Activated T-cell treated with anti-CD3 and anti-CD28 coated beads, Interleukin-2, amount 50 U/mL, for 24 hours (primary cell): ENCODE results near the gene TTC27.
"Not testable (repeated sequence)": the region's sequence is repeated elsewhere in the genome, so short reads cannot be mapped to it uniquely, and the experiment has no call there.

Experiments used
- DNase-seq: peaks from one replicate; pipeline ENCODE4 v3.0.0-alpha.2; 2020
- H3K27ac Mint-ChIP-seq: 2 replicates; pipeline ENCODE4 v1.8.0; 2020; ENCODE audit warnings: mild to moderate bottlenecking, mixed read lengths
- H3K27me3 Mint-ChIP-seq: 2 replicates; pipeline ENCODE4 v1.8.0; 2020; ENCODE audit warnings: mixed read lengths
- H3K36me3 Mint-ChIP-seq: 2 replicates; pipeline ENCODE4 v1.8.0; 2020; ENCODE audit warnings: low read depth, mixed read lengths
- H3K4me1 Mint-ChIP-seq: 2 replicates; pipeline ENCODE4 v1.8.0; 2020; ENCODE audit warnings: low read depth, mixed read lengths
- H3K4me3 Mint-ChIP-seq: 2 replicates; pipeline ENCODE4 v1.8.0; 2020; ENCODE audit warnings: mild to moderate bottlenecking, moderate library complexity, mixed read lengths
- H3K9me3 Mint-ChIP-seq: 2 replicates; pipeline ENCODE4 v1.8.0; 2020; ENCODE audit warnings: mixed read lengths

TTC27 gene

DNA sequence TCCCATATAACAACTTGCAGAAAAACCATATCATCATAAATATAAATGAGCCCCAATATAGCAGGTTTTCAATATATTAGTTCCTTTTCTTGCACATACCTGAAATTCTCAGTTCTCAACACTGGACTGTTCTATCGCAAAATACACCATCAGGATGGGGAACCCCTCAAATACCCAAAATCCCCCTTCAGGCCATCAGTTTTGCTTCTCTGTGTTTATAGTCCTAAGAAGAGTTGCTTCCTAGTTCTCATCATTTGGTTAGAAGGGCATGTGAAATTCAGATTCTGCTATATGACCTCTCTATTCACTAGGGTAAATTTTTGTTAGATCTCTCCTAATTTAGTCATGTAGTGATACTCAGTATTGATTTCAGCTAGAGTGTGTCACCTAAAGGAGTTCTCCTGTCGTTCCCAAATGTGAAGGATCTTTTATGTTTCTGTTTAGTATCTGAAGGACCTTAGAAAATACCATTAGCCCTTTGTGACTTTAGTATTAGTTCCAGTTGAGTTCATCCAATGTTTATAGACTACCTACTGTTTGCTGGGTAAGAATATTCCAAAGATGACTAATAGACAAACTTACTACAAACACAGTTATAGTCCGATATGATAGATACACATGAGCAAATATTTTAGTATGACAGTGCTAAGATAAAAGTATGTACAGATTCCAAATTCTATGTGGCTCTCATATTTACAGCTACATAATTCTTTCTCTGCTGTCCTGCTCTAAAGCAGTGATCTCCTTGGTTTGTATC is 115.8 kb downstream of the TTC27 start:
- H3K27ac Mint-ChIP-seq, result no peak overlapping the region
- no peak for DNase-seq
- H3K27me3 Mint-ChIP-seq, result no peaks in the 10 kb centered on the region
- H3K36me3 Mint-ChIP-seq, result peaks cover 84% of the 10 kb centered on the region
- no peak overlapping the region for H3K4me3 Mint-ChIP-seq
- H3K4me1 Mint-ChIP-seq, result peaks cover 14% of the 10 kb centered on the region
- H3K9me3 Mint-ChIP-seq, result peaks cover 4% of the 10 kb centered on the region

DNA sequence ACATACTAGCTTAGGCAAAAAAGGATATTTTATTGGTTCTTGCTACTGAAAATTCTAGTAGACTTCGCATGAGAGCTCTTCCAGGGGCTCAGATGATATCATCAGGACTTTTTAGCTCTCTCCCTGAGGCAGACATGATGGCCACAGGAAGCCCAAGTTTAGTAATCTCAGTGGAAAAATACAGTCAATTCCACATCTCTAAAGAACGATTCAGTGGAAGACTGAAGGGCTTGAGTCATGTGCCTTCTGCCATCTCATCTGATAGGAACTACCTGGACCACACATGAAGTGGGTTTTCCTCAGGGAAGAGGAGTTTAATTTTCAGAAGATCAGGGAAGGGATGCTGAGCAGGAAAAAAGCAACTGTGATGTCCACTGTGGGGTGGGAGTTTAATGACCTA is 117.3 kb downstream of the TTC27 start:
- Mint-ChIP-seq H3K9me3 (peaks cover 4% of the 10 kb centered on the region), H3K4me1 (peaks cover 14% of the 10 kb centered on the region), H3K4me3 (no peak overlapping the region), H3K27ac (peak overlapping the region; percentile 67), H3K36me3 (peaks cover 88% of the 10 kb centered on the region), H3K27me3 (no peaks in the 10 kb centered on the region)
- DNase-seq, result no peak

DNA sequence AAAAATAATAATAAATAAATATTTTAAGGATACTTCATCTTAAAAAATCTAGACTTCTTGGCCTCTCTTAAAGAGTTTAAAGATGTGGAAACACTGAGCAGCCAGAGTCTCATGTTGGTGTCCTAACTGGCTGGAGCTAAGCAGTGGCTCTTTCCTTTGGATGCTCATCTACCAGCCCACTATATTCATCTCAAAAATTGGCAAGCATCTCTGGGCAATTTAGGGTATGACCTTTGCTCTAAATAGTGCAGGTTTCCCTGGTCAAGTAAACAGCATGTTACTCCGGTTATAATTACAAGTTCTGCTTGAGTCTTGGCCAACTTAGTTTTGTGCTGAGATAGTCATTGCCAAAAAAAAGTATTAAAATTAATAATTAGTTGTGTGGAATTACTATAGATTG is 117.8 kb downstream of the TTC27 start:
- peaks cover 89% of the 10 kb centered on the region for H3K36me3 Mint-ChIP-seq

DNA sequence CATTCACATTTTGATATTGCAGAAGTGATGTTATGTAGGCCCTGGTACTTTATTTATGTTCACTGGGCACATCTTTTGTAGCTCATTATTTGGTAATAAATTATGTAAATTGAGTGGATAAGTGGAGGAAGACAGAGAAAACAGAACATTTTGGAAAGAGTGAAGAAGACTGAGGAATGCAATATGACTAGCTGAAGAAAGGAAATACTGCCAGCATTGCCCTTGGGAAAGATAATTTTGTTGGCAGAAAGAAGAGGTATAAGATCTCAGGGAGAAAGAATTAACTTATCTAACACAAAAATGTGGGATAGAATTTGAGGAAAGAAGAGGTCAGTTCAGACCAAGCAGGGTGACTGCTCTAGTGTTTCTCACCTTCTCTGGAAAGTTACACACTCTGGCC is 118.8 kb downstream of the TTC27 start:
- Mint-ChIP-seq H3K4me1 (peaks cover 14% of the 10 kb centered on the region), H3K9me3 (peaks cover 4% of the 10 kb centered on the region), H3K4me3 (no peak overlapping the region), H3K27me3 (no peaks in the 10 kb centered on the region), H3K27ac (no peak overlapping the region), H3K36me3 (peaks cover 84% of the 10 kb centered on the region)
- no peak for DNase-seq

More for the DNA sequence above, 117.8 kb downstream of the TTC27 start:
- Mint-ChIP-seq H3K27ac (no peak overlapping the region), H3K9me3 (peaks cover 4% of the 10 kb centered on the region), H3K27me3 (no peaks in the 10 kb centered on the region), H3K4me1 (peaks cover 14% of the 10 kb centered on the region), H3K4me3 (no peak overlapping the region)
- no peak for DNase-seq

DNA sequence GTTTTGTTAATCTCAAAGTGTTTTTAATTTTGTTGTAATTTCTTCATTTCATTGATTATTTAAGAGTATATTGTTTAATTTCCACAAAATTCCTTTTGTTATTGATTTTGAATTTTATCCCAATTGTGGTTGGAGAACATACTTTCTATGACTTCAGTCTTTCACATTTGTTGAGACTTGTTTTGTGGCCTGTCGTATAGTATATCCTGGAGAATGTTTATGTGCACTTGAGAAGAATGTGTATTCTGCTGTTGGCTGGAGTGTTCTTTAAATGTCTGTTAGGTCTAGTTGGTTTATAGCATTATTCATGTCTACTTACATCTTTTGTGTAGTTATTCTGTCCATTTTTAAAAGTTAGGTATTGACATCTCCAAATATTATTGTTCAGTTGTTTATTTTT is 120.3 kb downstream of the TTC27 start:
- H3K36me3 Mint-ChIP-seq, result peaks cover 86% of the 10 kb centered on the region
- DNase-seq, result no peak
- H3K27me3 Mint-ChIP-seq, result no peaks in the 10 kb centered on the region
- H3K4me1 Mint-ChIP-seq, result peaks cover 14% of the 10 kb centered on the region
- H3K9me3 Mint-ChIP-seq, result peaks cover 4% of the 10 kb centered on the region
- H3K4me3 Mint-ChIP-seq, result no peak overlapping the region
- no peak overlapping the region for H3K27ac Mint-ChIP-seq

DNA sequence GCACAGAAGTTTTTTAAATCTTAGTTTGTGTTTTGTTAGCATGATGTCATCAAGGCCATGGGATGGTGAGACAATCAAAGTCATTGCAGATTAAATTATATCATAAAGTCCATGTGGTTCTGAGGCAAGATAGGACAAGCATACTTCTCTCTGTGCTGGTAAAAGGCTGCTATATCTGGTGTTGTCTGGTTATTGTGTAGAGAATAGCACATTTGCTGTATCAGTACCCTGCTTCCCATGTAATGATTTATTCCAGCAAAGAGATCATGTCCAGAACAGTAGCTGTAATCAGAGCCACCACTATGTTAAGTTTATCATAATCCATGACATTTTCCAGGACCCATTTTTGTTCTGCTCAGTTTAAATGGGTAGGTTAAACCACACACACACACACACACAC is 123.0 kb downstream of the TTC27 start:
- no peaks in the 10 kb centered on the region for H3K27me3 Mint-ChIP-seq
- DNase-seq, result no peak
- peaks cover 73% of the 10 kb centered on the region for H3K36me3 Mint-ChIP-seq
- H3K9me3 Mint-ChIP-seq, result no peaks in the 10 kb centered on the region
- no peak overlapping the region for H3K27ac Mint-ChIP-seq
- H3K4me3 Mint-ChIP-seq, result no peak overlapping the region
- peaks cover 10% of the 10 kb centered on the region for H3K4me1 Mint-ChIP-seq

DNA sequence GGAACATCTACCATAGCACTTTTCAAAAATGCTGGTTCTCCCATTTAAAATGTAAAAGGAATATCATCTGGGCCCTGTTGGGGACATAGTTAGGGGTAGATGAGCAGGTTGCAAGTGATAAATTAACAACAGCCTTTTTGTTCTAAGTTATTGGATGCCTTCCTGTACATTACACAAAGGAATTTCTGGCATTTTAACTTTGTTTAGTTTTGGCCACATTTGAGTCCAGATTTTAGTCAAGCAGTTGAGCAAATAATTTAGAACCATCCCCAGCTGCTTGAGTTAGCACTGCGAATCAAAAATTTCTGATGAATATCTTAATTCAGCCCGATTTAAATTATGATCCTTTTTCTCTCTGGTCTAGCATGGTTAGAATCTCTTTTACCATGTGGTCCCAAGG is 124.4 kb downstream of the TTC27 start:
- Mint-ChIP-seq H3K4me1 (peaks cover 20% of the 10 kb centered on the region), H3K27me3 (no peaks in the 10 kb centered on the region), H3K4me3 (no peak overlapping the region), H3K36me3 (peaks cover 76% of the 10 kb centered on the region), H3K9me3 (no peaks in the 10 kb centered on the region), H3K27ac (no peak overlapping the region)
- no peak for DNase-seq

DNA sequence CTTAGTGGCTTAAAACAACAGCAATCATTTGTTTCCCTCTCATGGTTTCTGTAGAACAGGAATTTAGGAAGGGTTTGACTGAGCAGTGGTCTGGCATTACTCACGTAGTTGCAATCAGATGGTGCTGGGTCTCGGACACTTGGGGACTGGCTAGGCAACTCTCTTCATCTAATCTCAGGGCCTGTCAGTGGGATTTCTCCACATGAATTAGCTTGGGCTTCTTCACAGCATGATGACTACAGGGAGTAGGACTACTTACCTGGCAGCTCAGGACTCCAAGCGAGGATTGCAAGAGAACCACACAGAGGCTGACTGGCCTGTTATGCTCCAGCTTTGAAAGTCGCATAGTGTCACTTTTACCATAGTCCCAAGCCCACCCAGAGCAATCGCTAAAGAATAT is 125.1 kb downstream of the TTC27 start:
- DNase-seq, result no peak
- no peaks in the 10 kb centered on the region for H3K9me3 Mint-ChIP-seq
- H3K27ac Mint-ChIP-seq, result no peak overlapping the region
- no peak overlapping the region for H3K4me3 Mint-ChIP-seq
- H3K27me3 Mint-ChIP-seq, result no peaks in the 10 kb centered on the region
- peaks cover 75% of the 10 kb centered on the region for H3K36me3 Mint-ChIP-seq
- H3K4me1 Mint-ChIP-seq, result peaks cover 22% of the 10 kb centered on the region

DNA sequence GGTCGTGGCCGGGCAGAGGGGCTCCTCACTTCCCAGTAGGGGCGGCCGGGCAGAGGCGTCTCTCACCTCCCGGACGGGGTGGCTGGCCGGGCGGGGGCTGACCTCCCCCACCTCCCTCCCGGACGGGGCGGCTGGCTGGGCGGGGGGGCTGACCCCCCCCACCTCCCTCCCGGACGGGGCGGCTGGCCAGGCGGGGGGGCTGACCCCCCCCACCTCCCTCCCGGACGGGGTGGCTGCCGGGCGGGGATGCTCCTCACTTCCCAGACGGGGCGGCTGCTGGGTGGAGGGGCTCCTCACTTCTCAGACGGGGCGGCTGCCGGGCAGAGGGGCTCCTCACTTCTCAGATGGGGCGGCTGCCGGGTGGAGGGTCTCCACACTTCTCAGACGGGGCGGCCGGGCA is 126.8 kb downstream of the TTC27 start:
- H3K4me3 Mint-ChIP-seq, H3K9me3 Mint-ChIP-seq, DNase-seq, H3K27me3 Mint-ChIP-seq, H3K27ac Mint-ChIP-seq: not testable (repeated sequence)
- Mint-ChIP-seq H3K36me3 (peaks cover 73% of the 10 kb centered on the region), H3K4me1 (peaks cover 22% of the 10 kb centered on the region)

DNA sequence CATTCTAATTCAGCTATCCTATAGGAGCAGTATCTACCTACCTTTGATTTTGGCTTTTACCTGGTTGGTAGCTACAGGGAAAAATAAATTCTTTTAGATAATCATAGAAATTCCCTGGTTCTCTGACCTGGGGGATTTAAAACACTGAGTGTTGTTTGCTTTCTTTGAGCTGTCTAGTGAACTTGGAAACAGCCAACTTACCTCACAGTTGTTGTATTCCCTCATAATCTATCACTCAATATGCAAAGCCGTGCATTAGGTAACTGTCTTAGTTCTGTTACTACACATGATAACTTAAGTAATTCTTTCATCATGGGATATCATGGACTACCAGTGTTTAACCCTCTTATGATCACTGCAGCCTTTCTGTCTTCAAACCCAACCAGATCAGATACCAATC is 127.8 kb downstream of the TTC27 start:
- Mint-ChIP-seq H3K9me3 (no peaks in the 10 kb centered on the region), H3K4me1 (peaks cover 22% of the 10 kb centered on the region), H3K27ac (peak overlapping the region; percentile 16), H3K27me3 (no peaks in the 10 kb centered on the region), H3K36me3 (peaks cover 75% of the 10 kb centered on the region), H3K4me3 (peak overlapping the region; percentile 59)
- DNase-seq, result no peak

DNA sequence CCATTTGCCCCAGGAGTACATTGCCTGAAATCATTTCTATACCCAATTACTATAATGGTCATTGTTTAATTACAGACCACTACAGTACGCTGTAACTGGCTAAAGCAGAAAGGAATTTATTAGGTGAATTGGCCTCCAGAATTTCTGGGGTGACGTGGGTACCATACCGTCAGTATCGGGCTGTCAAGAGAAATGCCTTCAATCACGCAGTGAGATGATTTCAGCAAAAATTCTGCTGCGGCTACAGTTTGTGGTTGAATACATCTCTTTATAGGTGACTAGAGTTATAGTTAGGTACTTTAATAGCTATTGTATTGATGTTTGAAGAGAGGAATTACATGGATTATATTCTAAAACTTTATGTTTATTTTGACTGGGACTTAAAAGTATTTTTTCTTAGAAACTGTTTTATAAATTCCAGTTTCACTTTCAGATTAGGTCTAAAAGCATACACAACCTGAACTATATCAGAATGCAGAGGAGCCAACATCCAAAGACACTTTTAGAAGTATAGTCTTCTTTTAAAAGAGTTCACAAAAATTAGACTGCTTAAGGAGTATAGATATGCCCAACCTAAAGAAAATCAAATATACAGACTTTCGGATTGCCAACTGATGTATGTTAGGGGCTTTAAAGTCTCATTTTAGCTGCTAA is 128.4 kb downstream of the TTC27 start:
- peak overlapping the region; percentile 16 for H3K27ac Mint-ChIP-seq
- peaks cover 80% of the 10 kb centered on the region for H3K36me3 Mint-ChIP-seq
- no peak for DNase-seq

DNA sequence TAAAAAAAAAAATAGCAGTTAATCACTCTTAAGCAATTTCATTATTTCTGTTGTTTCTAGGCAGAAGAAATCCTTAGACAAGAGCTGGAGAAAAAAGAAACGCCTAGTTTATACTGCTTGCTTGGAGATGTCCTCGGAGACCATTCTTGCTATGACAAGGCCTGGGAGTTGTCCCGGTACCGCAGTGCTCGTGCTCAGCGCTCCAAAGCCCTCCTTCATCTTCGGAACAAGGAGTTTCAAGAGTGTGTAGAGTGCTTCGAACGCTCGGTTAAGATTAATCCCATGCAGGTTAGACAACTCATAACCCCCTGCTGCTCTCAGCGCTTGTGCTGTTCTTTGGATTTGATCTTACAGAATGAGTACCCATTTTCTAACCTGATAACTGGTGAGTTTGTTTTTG is 130.4 kb downstream of the TTC27 start:
- Mint-ChIP-seq H3K27me3 (no peaks in the 10 kb centered on the region), H3K4me1 (peaks cover 22% of the 10 kb centered on the region), H3K27ac (no peak overlapping the region), H3K4me3 (no peak overlapping the region), H3K36me3 (peaks cover 75% of the 10 kb centered on the region), H3K9me3 (no peaks in the 10 kb centered on the region)
- DNase-seq, result no peak

More for the DNA sequence above, 128.4 kb downstream of the TTC27 start:
- H3K9me3 Mint-ChIP-seq, result no peaks in the 10 kb centered on the region
- H3K27me3 Mint-ChIP-seq, result no peaks in the 10 kb centered on the region
- peaks cover 22% of the 10 kb centered on the region for H3K4me1 Mint-ChIP-seq
- H3K4me3 Mint-ChIP-seq, result peak overlapping the region; percentile 59

DNA sequence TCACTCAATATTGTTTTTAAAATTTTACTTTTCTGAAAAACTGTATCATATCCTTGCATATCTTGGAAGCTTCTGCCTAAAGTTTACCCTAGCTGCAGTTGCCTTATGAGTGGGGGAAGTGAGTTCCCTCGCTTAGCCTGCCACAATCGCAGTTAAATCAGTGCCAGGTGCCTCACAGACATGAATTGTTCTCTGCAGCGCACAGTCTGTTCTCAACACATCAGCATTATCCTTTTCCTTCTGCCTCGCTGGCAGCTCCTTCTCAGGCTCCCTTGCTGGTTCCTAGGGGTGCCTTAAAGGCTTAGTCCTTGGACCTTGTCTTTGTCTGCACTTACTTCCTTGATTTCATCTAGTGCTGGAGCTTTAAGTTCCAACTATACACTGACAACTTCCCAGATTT is 132.8 kb downstream of the TTC27 start:
- no peaks in the 10 kb centered on the region for H3K9me3 Mint-ChIP-seq

DNA sequence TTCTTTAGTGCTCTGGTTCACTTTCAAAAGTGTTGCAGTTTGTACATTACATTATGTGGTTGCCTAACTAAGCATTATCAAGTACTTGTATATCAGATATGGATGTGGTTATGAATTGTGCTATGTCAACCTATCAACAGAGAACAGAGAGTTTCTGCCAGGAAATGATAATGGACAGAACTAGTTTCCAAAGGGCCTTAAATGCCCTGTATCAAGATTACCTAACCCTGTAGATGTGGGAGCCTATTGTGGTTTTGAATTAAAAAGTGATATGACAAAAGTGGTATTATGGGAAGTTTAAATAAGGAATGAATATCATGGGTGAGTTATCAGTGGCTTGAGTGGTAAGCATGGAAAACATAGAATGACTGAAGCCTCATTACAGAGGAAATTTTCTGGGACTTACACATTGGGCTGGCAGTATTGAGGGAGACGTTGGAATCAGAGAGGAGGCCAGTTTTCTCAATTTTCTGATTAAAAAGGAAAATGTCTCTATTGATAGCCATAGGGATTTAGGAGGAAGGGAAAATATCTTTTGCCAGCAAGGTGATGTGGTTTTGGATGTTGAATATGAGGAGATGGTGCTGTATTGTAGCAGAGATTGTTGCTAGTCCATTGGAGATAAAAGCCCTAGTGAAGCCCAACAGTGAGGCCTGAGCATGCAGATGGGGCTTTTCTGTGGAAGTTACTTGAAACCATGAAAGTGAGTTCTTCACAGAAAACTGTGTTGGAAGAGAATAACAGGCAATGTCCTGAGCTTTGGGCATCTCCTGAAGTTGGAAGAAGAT is 140.7 kb downstream of the TTC27 start:
- Mint-ChIP-seq H3K27me3 (no peaks in the 10 kb centered on the region), H3K36me3 (peaks cover 46% of the 10 kb centered on the region), H3K4me1 (peaks cover 14% of the 10 kb centered on the region), H3K9me3 (no peaks in the 10 kb centered on the region), H3K27ac (no peak overlapping the region), H3K4me3 (no peak overlapping the region)
- no peak for DNase-seq

More for the DNA sequence above, 132.8 kb downstream of the TTC27 start:
- H3K27ac Mint-ChIP-seq, result no peak overlapping the region
- H3K36me3 Mint-ChIP-seq, result peaks cover 88% of the 10 kb centered on the region
- peaks cover 24% of the 10 kb centered on the region for H3K4me1 Mint-ChIP-seq
- DNase-seq, result no peak
- no peaks in the 10 kb centered on the region for H3K27me3 Mint-ChIP-seq
- H3K4me3 Mint-ChIP-seq, result no peak overlapping the region

DNA sequence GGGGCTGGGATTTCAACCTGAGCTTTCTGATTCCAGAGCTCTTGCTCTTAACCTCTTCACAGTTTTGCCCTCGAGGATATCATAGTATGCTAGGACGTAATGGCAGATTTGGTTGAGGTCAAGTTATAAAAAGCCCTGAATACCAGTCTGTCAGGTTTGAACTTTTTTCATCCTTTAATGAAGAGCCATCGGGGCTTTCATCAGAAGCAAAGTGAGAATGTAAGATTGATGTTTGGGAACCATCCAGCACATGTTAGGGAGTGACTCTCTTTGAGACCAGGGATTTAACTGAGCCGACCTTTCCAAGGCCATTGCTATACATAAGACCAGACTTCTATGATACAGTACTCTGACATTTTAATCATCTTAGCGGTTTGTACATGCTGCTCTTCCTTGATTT is 142.5 kb downstream of the TTC27 start:
- H3K27ac Mint-ChIP-seq, result no peak overlapping the region
- H3K36me3 Mint-ChIP-seq, result peaks cover 38% of the 10 kb centered on the region
- no peak for DNase-seq
- no peaks in the 10 kb centered on the region for H3K9me3 Mint-ChIP-seq
- peaks cover 10% of the 10 kb centered on the region for H3K4me1 Mint-ChIP-seq
- H3K4me3 Mint-ChIP-seq, result no peak overlapping the region
- no peaks in the 10 kb centered on the region for H3K27me3 Mint-ChIP-seq
